HG02798 (cell line): ENCODE data around the gene MYD88.

ENCODE experiments used
- ATAC-seq: cut with Tn5 transposase; IDR thresholded peaks from one replicate; pipeline ENCODE4 v1.9.1; 2021; ENCODE audit warnings: mild to moderate bottlenecking; ENCODE audit not compliant: unreplicated experiment, poor library complexity

Gene MYD88

GRCh38 chr3:38139652-38140051 lies 1.2 kb downstream of the MYD88 start:
- ATAC-seq, result no peak

- ATAC-seq, result no peak
These were observed 2.1 kb downstream of the MYD88 start for GRCh38 chr3:38140326-38141172.

- no peak for ATAC-seq
These were observed 2.9 kb downstream of the MYD88 start for GRCh38 chr3:38141173-38141951.

- no peak for ATAC-seq
These were observed 3.5 kb downstream of the MYD88 start for GRCh38 chr3:38141952-38142273.

DNA sequence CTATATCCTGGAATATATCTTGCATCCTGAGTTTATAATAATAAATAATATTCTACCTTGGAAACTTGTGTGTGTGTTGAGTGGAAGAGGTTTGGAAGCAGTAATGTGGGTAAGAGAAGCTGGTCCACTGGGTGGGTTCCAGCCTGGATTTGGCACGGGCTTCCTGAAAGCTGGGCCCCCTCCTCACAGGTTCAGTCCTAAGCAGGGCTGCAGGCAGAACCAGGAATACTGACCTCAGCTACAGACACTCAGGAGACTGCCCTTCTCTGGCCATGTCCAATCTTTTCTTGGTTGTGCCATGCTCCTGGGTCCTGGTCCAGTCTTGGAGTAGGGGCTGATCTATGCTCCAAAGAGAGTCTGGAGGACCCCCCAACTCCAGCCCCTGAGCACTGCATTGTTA lies 4.5 kb downstream of the MYD88 start:
- ATAC-seq, result no peak

GRCh38 chr3:38143511-38143910 lies 5.0 kb downstream of the MYD88 start:
- no peak for ATAC-seq

GRCh38 chr3:38146504-38146903 lies 8.0 kb downstream of the MYD88 start:
- no peak for ATAC-seq

GRCh38 chr3:38147421-38147820 lies 9.0 kb downstream of the MYD88 start:
- no peak for ATAC-seq

DNA sequence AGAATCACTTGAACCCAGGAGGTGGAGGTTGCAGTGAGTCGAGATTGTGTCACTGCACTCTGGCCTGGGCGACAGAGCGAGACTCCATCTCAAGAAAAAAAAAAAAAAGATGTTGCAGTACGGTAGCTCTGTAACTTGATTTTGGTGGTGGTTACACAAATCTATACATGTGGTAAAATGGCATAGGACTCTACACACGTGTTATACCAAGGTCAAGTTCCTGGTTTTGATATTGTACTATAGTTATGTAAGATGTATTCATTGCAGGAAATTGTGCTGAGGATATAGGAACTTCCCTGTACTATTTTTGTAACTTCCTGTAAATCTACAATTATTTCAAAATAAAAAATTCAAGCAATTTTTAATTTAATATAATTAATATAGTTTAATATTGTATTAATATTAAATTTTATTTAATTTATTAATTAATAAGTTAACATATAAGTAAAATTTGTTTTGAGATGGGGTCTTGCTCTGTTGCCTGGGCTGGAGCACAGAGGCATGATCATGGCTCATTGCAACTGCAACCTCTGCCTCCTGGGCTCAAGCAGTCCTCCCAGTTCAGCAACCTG lies 9.9 kb downstream of the MYD88 start:
- ATAC-seq, result no peak

GRCh38 chr3:38149708-38150107 lies 11.2 kb downstream of the MYD88 start:
- ATAC-seq, result no peak

DNA sequence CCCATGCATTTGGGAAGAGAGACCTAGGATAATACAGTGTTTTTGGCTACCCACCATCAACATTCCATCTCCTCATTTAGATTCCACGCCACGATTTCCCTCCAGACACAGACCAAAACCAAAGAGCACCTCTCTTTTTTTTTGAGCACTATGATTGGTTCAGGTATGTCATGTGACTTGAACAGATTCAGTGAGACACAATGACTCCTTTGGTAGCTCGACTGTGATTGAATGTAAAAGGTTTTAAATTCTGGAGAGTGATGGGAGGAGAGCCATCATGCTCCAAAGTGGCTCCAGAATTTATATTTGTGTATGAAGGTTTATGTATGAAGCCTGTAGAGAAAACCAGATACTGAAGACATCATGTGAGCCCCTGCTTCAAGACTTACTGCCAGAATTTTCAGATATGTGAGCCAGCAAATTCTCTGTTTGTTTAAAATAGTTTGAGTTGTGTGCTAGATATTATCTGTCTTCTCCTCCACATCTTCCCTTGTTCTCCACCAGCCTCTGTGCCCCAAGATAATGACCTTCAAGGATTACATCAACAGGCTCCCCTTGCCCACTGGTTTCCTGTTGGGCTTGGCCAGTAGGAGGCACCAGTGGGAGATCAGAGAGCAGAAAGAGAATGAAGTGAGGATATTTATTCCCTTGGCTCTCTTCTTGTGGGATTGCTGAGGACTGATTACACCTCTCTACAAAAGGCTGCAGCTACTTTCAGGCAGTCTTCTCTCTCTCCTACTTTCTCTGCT lies 12.5 kb downstream of the MYD88 start:
- no peak for ATAC-seq

DNA sequence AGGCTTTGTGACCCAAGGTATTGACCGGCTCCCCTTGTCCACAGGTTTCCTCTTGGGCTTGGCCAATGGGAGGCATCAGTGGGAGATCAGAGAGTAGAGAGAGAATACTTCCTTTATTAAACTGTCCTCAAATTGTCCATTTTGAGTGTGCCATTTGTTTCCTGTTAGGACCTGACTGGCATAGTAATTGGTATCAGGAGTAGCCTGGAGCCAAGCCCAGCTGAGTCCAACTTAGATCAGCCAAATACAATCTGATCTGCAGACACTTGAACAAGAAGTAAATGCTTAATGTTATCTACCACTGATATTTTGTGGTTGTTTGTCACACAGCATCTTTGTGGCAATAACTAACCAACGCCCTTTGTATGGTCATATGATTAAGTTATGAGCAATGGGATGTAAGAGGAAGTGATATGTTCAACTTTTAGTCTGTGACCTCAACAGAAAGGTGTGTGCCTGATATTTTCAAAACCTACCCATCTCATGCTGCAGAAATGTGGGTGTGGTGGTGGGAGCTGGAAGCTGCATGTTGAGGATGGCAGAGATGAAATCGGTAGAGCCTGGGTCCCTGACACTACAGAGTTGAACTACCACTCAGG lies 13.3 kb downstream of the MYD88 start:
- ATAC-seq, result no peak

DNA sequence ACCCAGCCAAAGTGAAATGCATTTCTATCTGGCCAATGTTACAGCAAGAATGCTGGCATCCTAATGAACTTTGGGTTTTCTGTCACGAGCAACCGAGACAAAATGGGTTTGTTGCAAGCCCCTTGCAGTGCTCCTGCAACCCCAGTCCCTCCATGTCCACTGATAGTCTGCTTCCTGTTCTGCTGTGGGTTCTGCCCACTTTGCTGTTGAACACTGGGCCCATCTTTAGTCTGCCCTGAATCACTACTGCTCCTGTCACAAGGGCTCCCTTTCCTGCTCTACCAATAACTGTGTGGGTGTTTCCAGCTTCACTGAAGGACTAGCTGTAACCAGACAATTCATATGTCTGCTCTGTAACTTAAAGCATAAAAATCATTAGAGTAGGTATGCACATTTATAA lies 14.1 kb downstream of the MYD88 start:
- no peak for ATAC-seq

DNA sequence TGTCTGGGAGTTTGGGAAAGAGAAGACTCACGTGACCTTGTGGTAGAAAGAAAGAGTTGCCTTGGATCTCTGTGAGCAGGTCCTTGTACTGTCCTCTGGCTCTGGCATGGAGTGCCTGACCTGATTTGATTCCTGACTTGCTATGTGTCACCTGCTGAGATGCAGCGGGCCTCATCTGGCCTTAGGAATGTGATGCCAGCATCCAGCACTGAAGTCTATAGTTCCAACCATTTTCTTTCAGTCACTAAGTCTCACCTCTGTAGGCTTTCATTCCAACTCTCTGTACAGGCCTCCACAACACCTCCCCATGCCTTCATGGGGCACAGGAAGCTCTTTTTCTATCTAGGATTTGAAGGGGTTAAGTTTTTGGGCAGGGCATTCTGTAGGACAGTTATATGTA lies 14.8 kb downstream of the MYD88 start:
- no peak for ATAC-seq

DNA sequence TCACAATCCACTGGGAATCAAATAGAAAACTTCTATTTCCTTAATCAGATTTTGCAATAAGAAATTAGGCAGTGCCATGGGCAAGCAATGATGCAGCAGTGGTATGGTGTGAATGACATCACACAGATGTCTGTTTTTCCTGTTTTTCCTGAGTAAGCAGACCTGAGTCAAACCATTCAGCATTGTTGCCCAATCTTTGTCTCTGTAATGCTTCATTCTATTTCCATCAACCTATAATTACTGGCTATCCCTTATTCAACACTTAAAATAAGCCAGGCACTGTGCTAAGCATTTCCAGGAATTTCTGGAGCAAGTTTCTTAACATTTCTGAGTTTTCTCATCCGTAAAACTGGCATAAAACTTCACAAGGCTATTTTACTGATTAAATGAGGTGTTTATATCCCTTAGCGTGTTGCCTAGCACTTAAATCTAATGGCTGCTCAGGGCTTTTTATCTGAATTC lies 15.6 kb downstream of the MYD88 start:
- no peak for ATAC-seq

DNA sequence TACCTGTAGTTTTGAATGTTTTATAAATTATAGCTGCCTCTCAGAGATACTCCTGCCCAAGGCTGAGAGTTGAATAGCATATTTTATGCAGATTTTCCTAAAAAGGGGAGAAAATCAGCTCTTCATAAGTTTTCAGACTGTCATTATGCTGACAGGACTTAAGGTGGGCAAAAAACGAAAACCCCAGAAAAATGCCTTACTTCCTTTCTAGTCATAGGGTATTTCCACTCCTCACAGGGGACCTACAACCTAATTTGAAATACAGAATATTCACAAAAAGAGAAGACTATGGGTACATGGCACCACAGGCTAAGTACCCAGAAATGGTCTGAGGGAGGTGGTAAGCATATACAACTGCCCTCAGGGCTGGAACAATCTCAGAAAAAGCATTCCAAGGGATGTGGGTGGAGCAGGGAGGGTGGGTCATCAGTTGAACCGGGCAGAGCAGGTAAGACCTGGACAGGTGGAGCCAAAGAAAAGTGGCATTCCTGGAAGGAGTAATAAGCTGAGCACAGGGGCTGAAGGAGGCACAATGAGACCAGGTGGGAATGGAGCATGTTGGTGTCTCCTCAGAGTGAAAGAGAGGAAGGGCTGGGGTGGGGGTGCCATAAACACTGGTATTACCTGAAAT lies 16.3 kb downstream of the MYD88 start:
- no peak for ATAC-seq

GRCh38 chr3:38155825-38156224 lies 17.4 kb downstream of the MYD88 start:
- no peak for ATAC-seq

- ATAC-seq, result no peak
These were observed 18.7 kb downstream of the MYD88 start for GRCh38 chr3:38157117-38157516.

GRCh38 chr3:38157595-38157994 lies 19.1 kb downstream of the MYD88 start:
- no peak for ATAC-seq

DNA sequence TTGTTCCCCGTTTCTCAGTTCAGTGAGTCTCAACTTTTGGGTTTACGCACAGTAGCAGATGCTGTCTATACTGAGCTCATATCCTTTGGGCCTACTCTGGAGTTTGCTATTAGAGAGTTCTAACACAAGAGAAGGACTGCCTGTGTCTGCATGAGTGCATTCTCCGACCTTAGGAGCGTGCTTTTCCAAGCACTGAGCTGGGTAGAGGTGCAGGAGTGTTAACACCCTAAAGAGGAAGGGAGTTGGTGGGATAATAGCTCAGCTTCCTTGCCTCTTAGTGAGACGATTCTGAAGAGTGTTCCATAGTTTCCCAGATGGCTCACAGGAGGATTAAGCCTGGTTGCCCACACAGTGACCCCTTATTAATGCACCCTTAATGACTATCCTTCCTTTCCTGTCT lies 20.0 kb downstream of the MYD88 start:
- ATAC-seq, result no peak
